HG02678 (cell line): ENCODE measurements around the gene MFSD1.
A peak's percentile ranks its signal among the peaks of the same experiment; 100 is the strongest.

Experiments used
- ATAC-seq: cut with Tn5 transposase; IDR thresholded peaks from one replicate; pipeline ENCODE4 v1.9.1; 2021; ENCODE audit warnings: mild to moderate bottlenecking, moderate library complexity; ENCODE audit not compliant: unreplicated experiment

MFSD1 gene

GRCh38 chr3:158809642-158810041 lies 7.8 kb downstream of the MFSD1 start:
- no peak for ATAC-seq

GRCh38 chr3:158810823-158811724 lies 9.2 kb downstream of the MFSD1 start:
- no peak for ATAC-seq

- no peak for ATAC-seq
Observed at GRCh38 chr3:158819282-158819681, 17.4 kb downstream of the MFSD1 start.

GRCh38 chr3:158820521-158820920 lies 18.7 kb downstream of the MFSD1 start:
- no peak for ATAC-seq

- ATAC-seq: no peak
Observed at GRCh38 chr3:158821847-158822246, 20.0 kb downstream of the MFSD1 start.

GRCh38 chr3:158823426-158823825 lies 21.6 kb downstream of the MFSD1 start:
- no peak for ATAC-seq

- ATAC-seq: no peak
Observed at GRCh38 chr3:158827773-158828172, 25.9 kb downstream of the MFSD1 start.

GRCh38 chr3:158830391-158830790 lies 28.5 kb downstream of the MFSD1 start:
- ATAC-seq: no peak

- ATAC-seq: no peak
Observed at GRCh38 chr3:158831861-158832260, 30.0 kb downstream of the MFSD1 start.

- no peak for ATAC-seq
Observed at GRCh38 chr3:158835631-158836030, 33.8 kb downstream of the MFSD1 start.

- ATAC-seq: no peak
Observed at GRCh38 chr3:158836312-158836711, 34.5 kb downstream of the MFSD1 start.

GRCh38 chr3:158837240-158837639 lies 35.4 kb downstream of the MFSD1 start:
- no peak for ATAC-seq

GRCh38 chr3:158839966-158840365 lies 38.1 kb downstream of the MFSD1 start:
- ATAC-seq: no peak

- ATAC-seq: no peak
Observed at GRCh38 chr3:158841387-158841786, 39.5 kb downstream of the MFSD1 start.

GRCh38 chr3:158842976-158843375 lies 41.1 kb downstream of the MFSD1 start:
- ATAC-seq: no peak

- ATAC-seq: peak; percentile 57
Observed at GRCh38 chr3:158845765-158846350, 44.0 kb downstream of the MFSD1 start.

GRCh38 chr3:158846803-158847451 lies 45.1 kb downstream of the MFSD1 start:
- ATAC-seq: peak; percentile 81

GRCh38 chr3:158847452-158847821 lies 45.6 kb downstream of the MFSD1 start:
- peak; percentile 23 for ATAC-seq

GRCh38 chr3:158847885-158848284 lies 46.0 kb downstream of the MFSD1 start:
- ATAC-seq: no peak

GRCh38 chr3:158849757-158850156 lies 47.9 kb downstream of the MFSD1 start:
- ATAC-seq: no peak

- ATAC-seq: no peak
Observed at GRCh38 chr3:158859362-158859761, 57.5 kb downstream of the MFSD1 start.

GRCh38 chr3:158863247-158863646 lies 61.4 kb downstream of the MFSD1 start:
- no peak for ATAC-seq
